ENCODE results near the gene STPG1.

- TF ChIP-seq, protein P1, sequence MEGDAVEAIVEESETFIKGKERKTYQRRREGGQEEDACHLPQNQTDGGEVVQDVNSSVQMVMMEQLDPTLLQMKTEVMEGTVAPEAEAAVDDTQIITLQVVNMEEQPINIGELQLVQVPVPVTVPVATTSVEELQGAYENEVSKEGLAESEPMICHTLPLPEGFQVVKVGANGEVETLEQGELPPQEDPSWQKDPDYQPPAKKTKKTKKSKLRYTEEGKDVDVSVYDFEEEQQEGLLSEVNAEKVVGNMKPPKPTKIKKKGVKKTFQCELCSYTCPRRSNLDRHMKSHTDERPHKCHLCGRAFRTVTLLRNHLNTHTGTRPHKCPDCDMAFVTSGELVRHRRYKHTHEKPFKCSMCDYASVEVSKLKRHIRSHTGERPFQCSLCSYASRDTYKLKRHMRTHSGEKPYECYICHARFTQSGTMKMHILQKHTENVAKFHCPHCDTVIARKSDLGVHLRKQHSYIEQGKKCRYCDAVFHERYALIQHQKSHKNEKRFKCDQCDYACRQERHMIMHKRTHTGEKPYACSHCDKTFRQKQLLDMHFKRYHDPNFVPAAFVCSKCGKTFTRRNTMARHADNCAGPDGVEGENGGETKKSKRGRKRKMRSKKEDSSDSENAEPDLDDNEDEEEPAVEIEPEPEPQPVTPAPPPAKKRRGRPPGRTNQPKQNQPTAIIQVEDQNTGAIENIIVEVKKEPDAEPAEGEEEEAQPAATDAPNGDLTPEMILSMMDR (optimal IDR thresholded peaks at IDR 0.05 in 1 of 3, IDR thresholded peaks at IDR 0.05 in 1 of 3, conservative IDR thresholded peaks at IDR 0.05 in 1 of 3; ENCODE audit: extremely low read depth in 1 of 3, insufficient read depth in 2 of 3, low read length in 3 of 3) = no peak
- TF ChIP-seq EZH2 (IDR thresholded peaks at IDR 0.05; ENCODE audit: low read length) = no peak
Observed at GRCh38 chr1:24319312-24319863, 94.2 kb downstream of the STPG1 start, which contains the start of gene GRHL3.
